ENCODE measurements around the gene NTRK3.

DNA sequence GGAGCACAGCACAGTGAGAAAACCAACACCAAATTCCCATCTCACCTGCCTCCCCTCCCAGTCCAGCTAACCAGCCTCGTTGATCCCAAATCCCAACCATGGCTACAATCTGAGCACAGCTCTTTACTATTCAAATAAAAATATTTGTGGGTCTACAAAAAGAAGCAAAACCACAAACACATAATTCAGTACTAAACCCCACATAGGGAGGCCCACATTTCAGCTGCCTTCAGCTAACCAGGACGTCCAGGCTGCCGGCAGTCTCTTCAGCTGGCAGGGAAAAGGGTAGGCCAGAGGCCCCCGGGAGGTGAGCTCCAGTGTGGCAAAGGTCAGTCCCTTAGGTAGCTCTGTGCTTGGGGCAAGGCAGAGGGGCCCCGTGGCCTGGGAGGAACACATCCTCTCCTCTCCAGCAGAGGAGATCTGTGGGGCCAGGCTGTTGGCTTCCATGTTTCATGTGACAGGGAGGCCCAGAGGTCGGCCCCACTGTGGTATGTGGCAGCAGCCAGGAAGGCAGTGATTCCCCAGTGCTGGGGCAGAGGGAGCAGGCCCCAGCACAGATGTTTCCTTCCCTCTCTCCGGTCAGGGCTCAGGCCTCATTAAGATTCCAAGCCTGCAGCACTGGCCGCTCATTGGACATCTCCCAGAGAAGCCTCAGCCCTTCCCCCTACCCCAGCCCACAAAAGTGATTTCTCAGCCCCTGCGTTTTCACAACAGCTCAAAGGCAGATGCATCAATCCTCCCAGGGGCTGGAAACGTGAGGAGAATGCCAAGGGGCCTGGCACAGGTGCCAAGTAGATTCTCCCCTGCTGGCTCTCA is 381.4 kb downstream of the NTRK3 start:
- TF ChIP-seq CTCF (IDR thresholded peaks at IDR 0.05) (no peak), POLR2A (IDR thresholded peaks at IDR 0.05) (no peak)
